H9 (cell line): Measurements from ENCODE around the gene INTS15. TPM values are rescaled to one million over a fixed set of nuclear protein-coding genes. Genes with fewer than 3 reads are reported as not detected.

Experiments used
- DNase-seq: peaks from one replicate; pipeline ENCODE4 v3.0.0-alpha.2; 2017
- H2AFZ ChIP-seq: one replicate; pipeline ENCODE4 v1.6.1; 2013; ENCODE audit warnings: mild to moderate bottlenecking, low read length, control low read depth, moderate library complexity
- H2AK5ac ChIP-seq: 2 replicates; pipeline ENCODE4 v1.6.1; 2013; ENCODE audit warnings: low read length, control low read depth, mixed read lengths; ENCODE audit not compliant: insufficient read length
- H2BK120ac ChIP-seq: one replicate; pipeline ENCODE4 v1.6.1; 2013; ENCODE audit warnings: low read depth, mild to moderate bottlenecking, low read length, control low read depth, inconsistent platforms; ENCODE audit not compliant: poor library complexity, severe bottlenecking
- H2BK12ac ChIP-seq: 2 replicates; pipeline ENCODE4 v1.6.1; 2013; ENCODE audit warnings: low read length, control low read depth, mixed read lengths, low read depth; ENCODE audit not compliant: insufficient read length
- H2BK15ac ChIP-seq: 2 replicates; pipeline ENCODE4 v1.6.1; 2013; ENCODE audit warnings: low read depth, low read length, control low read depth
- H2BK20ac ChIP-seq: one replicate; pipeline ENCODE4 v1.6.1; 2013; ENCODE audit warnings: low read depth, mild to moderate bottlenecking, low read length, control low read depth, inconsistent platforms; ENCODE audit not compliant: poor library complexity, severe bottlenecking
- H2BK5ac ChIP-seq: 2 replicates; pipeline ENCODE4 v1.6.1; 2013; ENCODE audit warnings: low read length, control low read depth, mixed read lengths; ENCODE audit not compliant: insufficient read length
- H3K14ac ChIP-seq: 2 replicates; pipeline ENCODE4 v1.6.1; 2013; ENCODE audit warnings: low read length, control low read depth; ENCODE audit not compliant: insufficient read depth
- H3K18ac ChIP-seq: 2 replicates; pipeline ENCODE4 v1.6.1; 2013; ENCODE audit warnings: low read depth, mild to moderate bottlenecking, mixed read lengths, low read length, control low read depth; ENCODE audit not compliant: insufficient read length
- H3K23ac ChIP-seq: 2 replicates; pipeline ENCODE4 v1.6.1; 2013; ENCODE audit warnings: low read length, control low read depth, mixed read lengths, low read depth; ENCODE audit not compliant: insufficient read length
- H3K23me2 ChIP-seq: 2 replicates; pipeline ENCODE4 v1.6.1; 2013; ENCODE audit warnings: low read depth, mild to moderate bottlenecking, mixed read lengths, low read length, control low read depth; ENCODE audit not compliant: insufficient read length, poor library complexity, severe bottlenecking
- H3K27ac ChIP-seq: 2 replicates; pipeline ENCODE4 v1.5.1; 2013; ENCODE audit warnings: low read length, control low read depth, mixed read lengths, low read depth; ENCODE audit not compliant: insufficient read length
- H3K27me3 ChIP-seq: 2 replicates; pipeline ENCODE4 v1.6.1; 2013; ENCODE audit warnings: low read length, control low read depth, inconsistent platforms; ENCODE audit not compliant: insufficient read depth
- H3K4ac ChIP-seq: 2 replicates; pipeline ENCODE4 v1.6.1; 2013; ENCODE audit warnings: low read depth, mild to moderate bottlenecking, control low read depth, inconsistent platforms, low read length, moderate library complexity
- H3K4me1 ChIP-seq: 2 replicates; pipeline ENCODE4 v1.6.1; 2013; ENCODE audit warnings: low read length, control low read depth, inconsistent platforms; ENCODE audit not compliant: insufficient read depth
- H3K4me2 ChIP-seq: 2 replicates; pipeline ENCODE4 v1.6.1; 2013; ENCODE audit warnings: low read length, control low read depth, mixed read lengths; ENCODE audit not compliant: insufficient read length, insufficient read depth
- H3K56ac ChIP-seq: 2 replicates; pipeline ENCODE4 v1.6.1; 2013; ENCODE audit warnings: low read depth, mild to moderate bottlenecking, mixed read lengths, low read length, control low read depth; ENCODE audit not compliant: insufficient read length
- H3K79me1 ChIP-seq: 2 replicates; pipeline ENCODE4 v1.6.1; 2013; ENCODE audit warnings: low read depth, mild to moderate bottlenecking, moderate library complexity, low read length, control low read depth, inconsistent platforms; ENCODE audit not compliant: insufficient read depth, poor library complexity, severe bottlenecking
- H3K79me2 ChIP-seq: 2 replicates; pipeline ENCODE4 v1.6.1; 2013; ENCODE audit warnings: low read length, control low read depth, inconsistent platforms; ENCODE audit not compliant: insufficient read depth
- H3K9ac ChIP-seq: 2 replicates; pipeline ENCODE4 v1.6.1; 2013; ENCODE audit warnings: low read length, control low read depth, mixed read lengths; ENCODE audit not compliant: insufficient read length; ENCODE audit errors: extremely low read depth
- H3K9me3 ChIP-seq: one replicate; pipeline ENCODE4 v1.6.1; 2013; ENCODE audit warnings: low read depth, low read length, inconsistent platforms; ENCODE audit not compliant: control insufficient read depth
- H3T11ph ChIP-seq: one replicate; pipeline ENCODE4 v1.6.1; 2013; ENCODE audit warnings: mild to moderate bottlenecking, low read length, control low read depth, inconsistent platforms
- H4K20me1 ChIP-seq: one replicate; pipeline ENCODE4 v1.6.1; 2013; ENCODE audit not compliant: control insufficient read depth, insufficient read length, insufficient read depth
- H4K5ac ChIP-seq: 2 replicates; pipeline ENCODE4 v1.6.1; 2013; ENCODE audit warnings: low read depth, mild to moderate bottlenecking, mixed read lengths, low read length, control low read depth; ENCODE audit not compliant: insufficient read length
- H4K8ac ChIP-seq: replicated peaks from 2 replicates; pipeline ENCODE4 v1.6.1; 2013; ENCODE audit warnings: low read length, control low read depth, mixed read lengths, low read depth; ENCODE audit not compliant: insufficient read length
- H4K91ac ChIP-seq: 2 replicates; pipeline ENCODE4 v1.6.1; 2013; ENCODE audit warnings: low read depth, mild to moderate bottlenecking, moderate library complexity, mixed read lengths, low read length, control low read depth; ENCODE audit not compliant: insufficient read length
- H3K27ac Mint-ChIP-seq, 3 experiments: 2 replicates in 2 of 3; 3 replicates in 1 of 3; pipeline ENCODE4 v1.8.0; 2020 to 2021; ENCODE audit warnings: mixed read lengths in 3 of 3, mild to moderate bottlenecking in 1 of 3, moderate library complexity in 1 of 3
- H3K27me3 Mint-ChIP-seq: 2 replicates; pipeline ENCODE4 v1.8.0; 2021; ENCODE audit warnings: low read depth, mild to moderate bottlenecking, moderate library complexity, mixed read lengths
- H3K36me3 Mint-ChIP-seq, 3 experiments: 2 replicates in 2 of 3; 3 replicates in 1 of 3; pipeline ENCODE4 v1.8.0; 2020 to 2021; ENCODE audit warnings: low read depth in 3 of 3, mixed read lengths in 3 of 3; ENCODE audit not compliant: insufficient read depth in 1 of 3
- H3K4me1 Mint-ChIP-seq, 2 experiments: 2 replicates each; pipeline ENCODE4 v1.8.0; 2020; ENCODE audit warnings: mixed read lengths in 2 of 2
- H3K4me3 Mint-ChIP-seq, 2 experiments: 2 replicates in 1 of 2; 3 replicates in 1 of 2; pipeline ENCODE4 v1.8.0; 2020 to 2021; ENCODE audit warnings: mild to moderate bottlenecking in 2 of 2, mixed read lengths in 2 of 2, moderate library complexity in 1 of 2
- H3K9me3 Mint-ChIP-seq, 2 experiments: 2 replicates in 1 of 2; 3 replicates in 1 of 2; pipeline ENCODE4 v1.8.0; 2020; ENCODE audit warnings: mild to moderate bottlenecking in 2 of 2, mixed read lengths in 2 of 2, moderate library complexity in 1 of 2
- WGBS: extraction: QIAGEN DNeasy Blood & Tissue Kit; methylation state at CpG from one replicate; pipeline ENCODE4 v1.1.7; 2013; ENCODE audit warnings: missing lambda C conversion rate, low lambda C conversion rate, mixed read lengths; ENCODE audit not compliant: insufficient read length; ENCODE audit errors: extremely low coverage; 5-methylcytosine and 5-hydroxymethylcytosine counted together
- total RNA-seq: library from RNA; stranded (reverse); gene quantifications from 2 replicates; pipeline ENCODE4 v1.2.1, GENCODE V29; 2021
- TF ChIP-seq, protein P1 (sequence below): fragments of 200-600 bp; sonication (generic); conservative IDR thresholded peaks from 3 replicates; pipeline ENCODE4 v1.8.0; 2021; ENCODE audit warnings: antibody characterized with exemption, mild to moderate bottlenecking

INTS15 gene
- total RNA-seq, 1 experiment from 2014 or later = 42.9 TPM

DNA sequence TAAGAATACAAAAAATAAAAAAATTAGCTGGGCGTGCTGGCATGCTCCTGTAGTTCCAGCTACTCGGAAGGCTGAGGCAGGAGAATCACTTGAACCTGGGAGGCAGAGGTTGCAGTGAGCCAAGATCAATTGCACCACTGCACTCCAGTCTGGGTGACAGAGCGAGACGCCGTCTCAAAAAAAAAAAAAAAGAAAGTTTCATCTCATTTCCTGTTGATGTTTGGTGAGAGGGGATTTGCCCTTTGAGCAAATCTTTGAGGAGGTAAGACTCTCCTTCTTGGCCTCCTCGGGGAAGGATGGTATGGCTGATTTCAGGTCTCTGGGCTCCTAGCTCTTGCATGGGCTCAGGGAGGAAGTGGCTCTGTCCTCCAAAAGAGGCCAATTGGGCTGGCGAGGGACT is 35.0 kb upstream of the INTS15 start:
- Histone ChIP-seq H2BK15ac (no peak overlapping the region), H2BK20ac (no peak overlapping the region), H2BK5ac (no peak overlapping the region), H3T11ph (no peak overlapping the region), H2BK12ac (no peak overlapping the region), H3K4me2 (no peak overlapping the region), H3K79me2 (no peaks in the 10 kb centered on the region), H3K18ac (no peak overlapping the region), H3K4me1 (no peaks in the 10 kb centered on the region), H4K8ac (no peak overlapping the region), H4K91ac (no peak overlapping the region), H2BK120ac (no peak overlapping the region), H4K20me1 (no peaks in the 10 kb centered on the region), H3K9ac (no peak overlapping the region), H3K79me1 (no peaks in the 10 kb centered on the region), H3K56ac (no peak overlapping the region), H3K4ac (no peak overlapping the region), H3K27me3 (no peaks in the 10 kb centered on the region), H3K23ac (no peak overlapping the region), H2AK5ac (no peak overlapping the region), H3K9me3 (no peaks in the 10 kb centered on the region), H4K5ac (no peak overlapping the region), H3K27ac (no peak overlapping the region), H2AFZ (no peak overlapping the region), H3K23me2 (no peaks in the 10 kb centered on the region), H3K14ac (no peak overlapping the region)
- no peaks in the 10 kb centered on the region for H3K27me3 Mint-ChIP-seq
- no peak for DNase-seq
- H3K4me1 Mint-ChIP-seq = peaks cover 8 to 12% of the 10 kb centered on the region in 2 experiments
- H3K4me3 Mint-ChIP-seq = no peak overlapping the region
- TF ChIP-seq, protein P1, sequence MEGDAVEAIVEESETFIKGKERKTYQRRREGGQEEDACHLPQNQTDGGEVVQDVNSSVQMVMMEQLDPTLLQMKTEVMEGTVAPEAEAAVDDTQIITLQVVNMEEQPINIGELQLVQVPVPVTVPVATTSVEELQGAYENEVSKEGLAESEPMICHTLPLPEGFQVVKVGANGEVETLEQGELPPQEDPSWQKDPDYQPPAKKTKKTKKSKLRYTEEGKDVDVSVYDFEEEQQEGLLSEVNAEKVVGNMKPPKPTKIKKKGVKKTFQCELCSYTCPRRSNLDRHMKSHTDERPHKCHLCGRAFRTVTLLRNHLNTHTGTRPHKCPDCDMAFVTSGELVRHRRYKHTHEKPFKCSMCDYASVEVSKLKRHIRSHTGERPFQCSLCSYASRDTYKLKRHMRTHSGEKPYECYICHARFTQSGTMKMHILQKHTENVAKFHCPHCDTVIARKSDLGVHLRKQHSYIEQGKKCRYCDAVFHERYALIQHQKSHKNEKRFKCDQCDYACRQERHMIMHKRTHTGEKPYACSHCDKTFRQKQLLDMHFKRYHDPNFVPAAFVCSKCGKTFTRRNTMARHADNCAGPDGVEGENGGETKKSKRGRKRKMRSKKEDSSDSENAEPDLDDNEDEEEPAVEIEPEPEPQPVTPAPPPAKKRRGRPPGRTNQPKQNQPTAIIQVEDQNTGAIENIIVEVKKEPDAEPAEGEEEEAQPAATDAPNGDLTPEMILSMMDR = no peak
- no peaks in the 10 kb centered on the region for H3K9me3 Mint-ChIP-seq
- no peaks in the 10 kb centered on the region for H3K36me3 Mint-ChIP-seq
- peak overlapping the region in 1 of 3 experiments; percentile 49; a peak in 1 of 7 replicates for H3K27ac Mint-ChIP-seq
- WGBS = no CpG with 5 or more reads among the region's 7 CpGs
